Anterior cingulate cortex (tissue), 58 donors: ENCODE data around the gene FBXO5.
"Not testable (repeated sequence)": the region's sequence is repeated elsewhere in the genome, so short reads cannot be mapped to it uniquely, and the experiment has no call there.

Experiments used
- DNase-seq, 58 donors: peaks; one replicate each; lab custom pipeline; 2025; lab: John Stamatoyannopoulos, UW

Gene FBXO5, protein sequence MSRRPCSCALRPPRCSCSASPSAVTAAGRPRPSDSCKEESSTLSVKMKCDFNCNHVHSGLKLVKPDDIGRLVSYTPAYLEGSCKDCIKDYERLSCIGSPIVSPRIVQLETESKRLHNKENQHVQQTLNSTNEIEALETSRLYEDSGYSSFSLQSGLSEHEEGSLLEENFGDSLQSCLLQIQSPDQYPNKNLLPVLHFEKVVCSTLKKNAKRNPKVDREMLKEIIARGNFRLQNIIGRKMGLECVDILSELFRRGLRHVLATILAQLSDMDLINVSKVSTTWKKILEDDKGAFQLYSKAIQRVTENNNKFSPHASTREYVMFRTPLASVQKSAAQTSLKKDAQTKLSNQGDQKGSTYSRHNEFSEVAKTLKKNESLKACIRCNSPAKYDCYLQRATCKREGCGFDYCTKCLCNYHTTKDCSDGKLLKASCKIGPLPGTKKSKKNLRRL

DNA sequence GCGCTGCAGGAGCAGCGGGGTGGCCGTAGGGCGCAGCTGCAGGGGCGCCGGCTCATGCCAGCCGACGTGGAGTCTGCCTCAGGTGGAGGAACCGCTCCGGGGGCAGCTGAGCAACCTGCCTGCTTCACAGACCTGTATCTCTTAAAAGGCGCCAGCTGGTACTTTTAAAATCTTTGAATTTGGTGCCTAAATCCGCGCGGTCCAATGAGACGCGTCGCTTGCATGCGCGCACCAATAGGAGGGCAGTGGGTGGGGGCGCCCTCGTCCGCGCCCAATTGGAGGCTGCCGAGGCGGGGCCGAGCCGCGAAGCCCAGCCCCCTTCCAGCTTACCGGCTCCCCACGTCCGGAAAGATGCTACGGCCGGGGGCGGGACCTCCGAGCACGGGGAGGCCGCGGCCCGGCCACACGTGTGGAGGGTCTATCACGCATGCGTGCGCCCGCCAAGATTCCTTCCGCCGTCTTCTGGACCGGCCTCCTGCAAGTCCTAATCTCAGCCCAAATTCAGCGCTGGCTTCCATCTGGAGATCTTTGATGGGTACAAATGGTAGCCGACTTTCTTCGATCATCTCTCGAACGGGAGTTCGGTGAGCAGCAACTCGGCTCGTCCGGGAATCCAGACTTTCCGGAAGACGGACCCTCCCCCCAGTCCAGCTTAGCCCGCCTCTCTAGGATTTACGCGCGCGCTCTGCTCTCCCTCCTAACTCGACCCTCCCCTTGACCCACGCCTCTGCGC lies at the start of gene FBXO5:
TSS of gene FBXO5 (minus strand) at position 138 of the 733 bp plus-strand sequence. CDS start at position 56, 82 bp downstream.
- peak; percentile 79 to 97 (median 95) for DNase-seq

DNA sequence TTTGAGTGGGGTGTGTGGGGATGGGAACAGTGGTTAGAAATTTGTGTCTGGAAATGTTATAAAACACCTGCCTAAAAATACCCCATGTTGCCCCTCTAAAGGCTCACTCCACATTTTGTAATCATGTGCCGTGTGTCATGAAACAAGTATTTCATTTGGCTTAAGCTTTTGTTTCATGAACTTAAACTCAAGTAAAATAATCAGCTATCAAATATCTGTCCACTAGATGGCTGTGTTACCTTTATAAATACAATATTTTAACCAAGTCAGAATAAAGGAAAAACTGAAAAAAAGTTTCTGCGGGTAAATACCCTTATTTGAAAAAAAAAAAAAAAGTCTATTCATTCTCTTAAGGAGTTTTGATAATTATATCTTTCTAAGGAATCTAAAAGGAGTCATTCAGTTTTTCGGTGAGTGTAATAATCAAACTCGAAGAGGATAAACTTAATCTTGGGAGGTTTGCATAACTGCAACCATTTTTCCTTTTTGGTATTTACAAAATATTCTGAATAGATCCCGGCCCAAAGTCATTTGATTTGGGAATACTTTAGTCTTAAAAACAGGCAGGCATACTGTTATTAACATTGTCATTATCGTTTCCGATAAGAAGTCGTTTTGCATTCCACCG lies 49.5 kb upstream of the FBXO5 start:
- DNase-seq, result peak in 1 of 58 donors; percentile 2

DNA sequence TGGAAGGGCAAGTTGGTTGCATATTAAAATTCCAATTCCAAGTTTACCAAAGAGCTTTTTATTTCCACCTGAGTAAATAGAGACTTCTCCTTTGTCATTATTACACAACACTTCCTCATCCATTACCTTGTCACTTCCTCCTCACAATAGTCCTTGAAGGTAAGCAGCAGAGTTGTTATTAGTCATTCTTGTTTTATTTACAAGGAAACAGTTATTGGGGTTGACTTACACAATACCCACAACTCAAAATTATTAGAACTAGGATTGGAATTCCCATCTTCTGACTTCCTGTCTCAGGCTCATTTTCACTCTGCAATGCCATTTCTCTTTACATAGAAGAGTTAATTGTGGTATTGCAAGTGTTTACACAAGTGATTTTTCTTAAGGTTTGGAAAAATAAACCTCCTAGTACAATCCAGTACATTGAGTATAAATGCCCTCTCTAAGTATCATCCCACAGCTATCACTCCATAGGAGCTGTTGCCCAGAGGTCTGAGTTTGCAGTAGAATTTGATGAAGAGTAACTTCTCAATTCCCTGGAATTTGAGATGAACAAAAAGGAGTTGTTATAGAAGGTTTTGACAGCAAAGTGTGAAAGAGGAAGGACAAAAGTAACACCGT lies 48.6 kb upstream of the FBXO5 start:
- no peak for DNase-seq

DNA sequence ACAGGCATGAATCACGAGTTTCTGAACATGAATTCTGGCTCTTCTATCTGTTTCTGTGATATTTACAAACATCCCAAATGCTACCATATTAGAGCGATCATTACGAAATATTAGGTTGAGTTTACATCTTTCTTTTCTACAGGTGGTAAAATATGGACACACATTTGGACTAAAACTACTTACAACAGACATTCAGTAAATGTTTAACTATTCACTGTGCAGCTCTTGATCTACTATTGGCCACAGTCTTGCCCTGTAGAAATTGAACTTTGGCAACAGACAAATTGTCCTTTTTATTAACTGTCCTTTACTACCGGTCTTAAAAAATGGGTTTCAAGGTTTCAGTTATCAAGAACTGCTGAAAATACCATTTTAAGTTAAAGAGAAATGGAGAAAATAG lies 46.1 kb upstream of the FBXO5 start:
- no peak for DNase-seq

DNA sequence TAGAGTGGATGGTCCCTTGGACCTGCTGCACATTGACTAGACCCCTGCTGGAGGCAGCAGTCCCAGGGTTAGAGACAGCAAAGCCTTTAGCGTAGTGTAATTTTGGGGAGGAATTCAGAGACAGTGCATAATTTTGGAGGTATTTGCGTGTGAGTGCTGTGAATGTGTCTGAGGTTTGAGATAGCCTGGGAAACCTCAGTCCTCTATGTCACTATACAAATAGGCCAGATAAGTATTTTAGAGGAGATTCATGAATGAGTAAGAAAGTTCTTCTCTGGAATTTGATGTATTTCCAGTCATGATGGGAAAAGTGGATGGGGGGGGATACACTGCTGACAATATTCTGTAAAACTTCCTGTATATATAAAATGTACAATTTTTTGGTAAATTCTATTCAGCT lies 45.4 kb upstream of the FBXO5 start:
- no peak for DNase-seq

DNA sequence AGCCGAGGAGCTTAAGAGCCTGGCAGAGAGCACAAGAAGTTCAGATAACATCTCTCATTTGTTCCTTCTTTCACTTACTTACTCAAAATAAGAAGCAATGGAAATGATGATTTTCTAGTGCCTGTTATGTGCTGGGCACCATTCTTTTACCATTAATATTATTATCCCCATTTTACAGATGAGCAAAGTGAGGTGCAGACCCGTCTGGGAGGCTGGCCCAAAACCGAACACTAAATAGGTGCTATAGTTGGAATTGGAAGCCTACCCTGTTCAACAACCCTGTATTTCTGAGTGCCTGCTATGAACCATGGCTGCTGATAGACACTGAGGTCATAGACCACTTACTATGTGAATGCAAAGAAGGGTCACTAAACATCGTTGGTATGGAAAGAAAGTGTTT lies 44.6 kb upstream of the FBXO5 start:
- DNase-seq, result no peak

DNA sequence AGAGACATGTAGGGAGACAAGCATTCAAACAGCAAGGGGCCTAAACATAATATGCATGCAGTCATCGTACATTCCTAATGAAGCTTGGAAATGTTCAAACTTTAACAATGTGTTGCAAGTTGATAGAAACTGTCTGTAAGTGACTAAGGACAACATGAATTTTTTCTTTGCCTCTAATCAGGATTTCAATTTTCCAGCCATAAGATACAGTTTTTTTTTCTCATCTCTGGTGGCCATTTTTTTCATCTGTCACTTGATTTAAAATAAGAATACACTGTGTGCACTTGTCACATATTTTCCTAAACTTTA lies 41.8 kb upstream of the FBXO5 start:
- DNase-seq, result no peak

DNA sequence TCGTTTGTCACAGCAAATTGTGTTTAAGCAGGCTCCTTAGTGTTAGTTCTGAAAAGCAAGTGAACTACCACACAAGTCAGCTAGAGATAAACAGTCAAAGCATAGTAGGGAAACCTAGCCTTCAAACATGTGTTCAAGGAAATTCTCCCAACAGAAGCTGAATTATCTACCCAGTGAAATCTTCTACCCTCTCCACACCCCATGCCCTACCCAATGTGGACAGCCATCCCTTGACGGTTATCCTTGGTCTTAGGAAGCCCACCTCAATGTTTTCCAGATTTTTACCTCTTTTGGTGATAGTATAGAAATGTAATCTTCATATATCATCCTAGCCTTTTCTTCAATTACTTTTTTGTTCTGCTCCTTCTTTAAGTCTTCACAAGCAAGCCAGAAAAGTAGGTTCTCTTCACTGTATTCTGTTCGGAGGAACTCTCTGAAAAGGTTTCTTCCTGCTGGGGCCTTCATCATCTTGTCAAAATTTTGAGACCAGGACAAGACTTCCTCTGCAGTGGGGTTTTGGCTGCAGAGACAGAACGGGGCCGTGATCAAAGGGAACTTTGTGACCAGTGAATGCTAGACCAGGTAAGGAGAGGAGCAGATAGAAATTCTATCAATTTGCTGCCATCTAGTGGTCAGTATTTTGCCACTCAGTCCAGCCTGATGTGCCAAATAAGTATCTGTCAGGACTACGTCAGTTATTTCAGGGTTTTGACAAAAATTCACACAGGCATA lies 41.3 kb upstream of the FBXO5 start:
- DNase-seq, result peak in 19 of 58 donors; percentile 1 to 26 (median 5)

DNA sequence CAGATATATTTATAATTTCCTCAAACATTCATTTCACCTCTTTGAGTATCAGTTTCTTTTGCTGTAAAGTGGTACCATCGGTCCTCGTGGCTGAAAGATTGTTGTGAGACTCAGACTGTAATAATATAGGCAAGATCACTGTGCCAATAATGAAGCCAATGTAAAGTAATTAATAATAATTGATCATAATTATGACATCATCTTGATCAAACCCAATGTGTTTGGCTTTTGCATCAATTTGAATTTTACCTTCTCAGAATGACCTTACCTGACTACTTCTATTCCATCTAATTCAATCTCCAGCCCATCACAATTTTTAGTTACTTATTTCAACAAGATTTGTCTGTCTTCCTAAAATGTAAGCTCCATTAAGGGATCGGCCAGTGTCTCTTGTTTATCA lies 35.5 kb upstream of the FBXO5 start:
- no peak for DNase-seq

DNA sequence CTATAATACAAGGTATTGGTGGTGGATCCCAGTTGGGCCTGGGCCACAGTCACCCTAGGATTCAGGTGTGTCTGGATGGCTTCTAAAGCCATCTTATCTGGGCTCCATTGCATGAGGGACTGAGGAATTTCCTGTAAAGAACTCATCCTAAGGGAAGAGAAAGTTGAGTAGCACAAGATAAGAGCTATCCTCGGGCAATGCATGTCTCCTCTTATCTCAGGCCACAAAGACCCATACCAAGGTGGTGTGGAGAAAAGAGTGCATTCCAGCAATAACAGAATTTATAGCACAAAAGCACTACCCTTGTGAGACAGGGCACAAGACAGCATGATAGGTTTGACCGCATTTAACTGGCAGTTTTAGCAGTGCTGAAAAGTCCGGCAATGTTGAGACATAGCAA lies 34.0 kb upstream of the FBXO5 start:
- DNase-seq, result no peak

DNA sequence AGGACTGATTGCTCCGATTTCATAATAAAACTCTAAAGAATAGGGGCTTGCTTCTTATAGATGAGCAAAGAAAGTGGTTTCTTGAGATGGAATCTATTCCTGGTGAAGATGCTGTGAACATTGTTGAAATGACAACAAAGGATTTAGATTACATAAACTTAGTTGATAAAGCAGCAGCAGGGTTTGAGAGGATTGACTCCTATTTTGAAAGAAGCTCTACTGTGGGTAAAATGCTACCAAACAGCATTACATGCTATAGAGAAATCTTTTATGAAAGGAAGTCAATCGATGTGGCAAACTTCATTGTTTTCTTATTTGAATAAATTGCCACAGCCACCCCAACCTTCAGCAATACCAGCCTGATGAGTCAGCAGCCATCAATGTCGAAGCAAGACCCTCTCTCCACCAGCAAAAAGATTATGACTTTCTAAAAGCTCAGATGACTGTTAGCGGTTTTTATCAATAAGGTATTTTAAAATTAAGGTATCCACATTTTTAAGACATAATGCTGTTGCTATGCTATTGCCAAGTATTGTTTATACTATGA lies 32.3 kb upstream of the FBXO5 start:
- DNase-seq, result no peak

DNA sequence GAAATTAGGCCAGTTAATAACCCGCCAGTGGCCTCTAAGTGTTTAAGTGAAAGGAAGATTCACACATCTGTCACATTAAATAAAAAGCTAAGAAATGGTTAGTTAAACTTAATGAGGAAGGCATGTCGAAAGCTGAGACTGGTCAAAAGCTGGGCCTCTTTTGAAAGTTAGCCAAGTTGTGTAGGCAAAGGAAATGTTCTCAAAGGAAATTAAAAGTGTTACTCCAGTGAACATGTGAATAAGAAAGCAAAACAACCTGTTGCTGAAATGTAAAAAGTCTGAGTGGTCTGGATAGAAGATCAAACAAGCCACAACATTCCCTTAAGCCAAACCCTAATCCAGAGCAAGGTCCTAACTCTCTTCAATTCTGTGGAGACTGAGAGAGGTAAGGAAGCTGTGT lies 30.6 kb upstream of the FBXO5 start:
- DNase-seq, result no peak

DNA sequence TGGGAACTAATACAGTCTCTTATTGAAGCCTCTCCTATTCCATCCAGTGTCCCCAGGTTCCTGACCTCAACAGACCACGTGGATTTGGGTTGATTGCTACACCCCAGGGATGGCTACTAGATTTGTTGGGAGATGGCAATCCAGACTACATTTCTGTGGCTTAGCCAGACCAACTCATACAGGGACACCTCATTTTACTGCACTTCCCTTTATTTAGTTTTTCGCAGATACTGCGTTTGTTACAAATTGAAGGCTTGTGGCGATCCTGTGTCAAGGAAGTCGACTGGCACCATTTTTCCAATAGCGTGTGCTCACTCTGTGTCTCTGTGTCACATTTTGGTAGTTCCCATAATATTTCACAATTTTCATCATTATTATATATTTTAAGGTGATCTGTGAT lies 30.0 kb upstream of the FBXO5 start:
- DNase-seq, result no peak

DNA sequence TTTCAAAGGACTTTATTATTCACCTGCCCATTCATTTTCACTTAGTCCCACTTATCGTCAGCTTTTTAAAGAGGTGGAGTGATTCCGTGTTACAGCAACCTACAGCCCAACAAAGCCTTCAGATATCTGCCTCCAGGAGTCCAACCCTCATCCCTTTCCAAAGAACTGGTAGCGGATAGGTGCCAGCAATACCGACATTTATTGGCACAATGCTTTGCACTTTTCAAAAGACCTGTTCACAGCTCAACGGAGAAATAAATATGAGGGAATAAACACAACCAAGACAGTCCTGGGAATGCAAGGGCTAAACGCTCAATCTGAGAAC lies 20.5 kb upstream of the FBXO5 start:
- DNase-seq, result peak in 11 of 58 donors; percentile 6 to 64 (median 32)

DNA sequence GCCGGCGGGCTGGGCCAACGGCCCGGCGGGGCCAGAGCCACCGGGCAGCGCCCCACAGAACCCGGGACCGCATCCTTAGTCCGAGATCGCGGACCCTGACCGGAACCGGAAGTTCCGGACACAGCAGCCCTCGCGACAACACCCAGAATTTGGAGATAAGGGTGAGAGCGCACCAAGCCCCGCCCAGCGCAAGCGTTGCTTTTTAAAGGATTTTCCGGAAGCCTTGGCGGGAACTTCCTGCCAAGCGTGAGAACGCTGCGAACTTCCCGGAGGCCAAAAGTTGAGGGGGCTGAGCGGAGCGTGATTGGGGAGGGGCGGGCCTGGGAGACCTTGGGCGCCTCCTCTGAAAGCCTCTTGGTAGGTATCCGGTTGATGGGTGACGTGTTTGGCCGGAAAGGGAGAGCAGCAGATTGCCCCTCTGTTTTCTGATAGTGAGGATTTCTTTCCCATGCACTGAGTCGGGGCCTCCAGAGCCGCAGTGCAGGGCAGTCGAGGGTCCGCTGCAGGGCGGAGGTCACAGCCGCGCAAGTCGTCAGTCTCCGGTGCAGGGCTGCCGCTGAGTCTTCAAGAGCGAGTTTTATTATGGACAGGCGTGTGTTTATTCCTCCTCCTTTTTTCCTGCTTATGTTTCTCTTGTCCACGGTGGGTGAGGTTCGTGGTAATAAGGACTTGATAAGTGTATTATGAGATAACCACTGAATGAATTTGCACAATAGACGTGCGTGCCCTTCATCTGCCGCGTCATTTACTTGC lies 19.9 kb upstream of the FBXO5 start, which contains the start of gene MTRF1L:
TSS of gene MTRF1L (minus strand) at position 97 of the 753 bp plus-strand sequence. CDS start at position 73, 24 bp downstream.
- peak; percentile 64 to 95 (median 87) for DNase-seq

DNA sequence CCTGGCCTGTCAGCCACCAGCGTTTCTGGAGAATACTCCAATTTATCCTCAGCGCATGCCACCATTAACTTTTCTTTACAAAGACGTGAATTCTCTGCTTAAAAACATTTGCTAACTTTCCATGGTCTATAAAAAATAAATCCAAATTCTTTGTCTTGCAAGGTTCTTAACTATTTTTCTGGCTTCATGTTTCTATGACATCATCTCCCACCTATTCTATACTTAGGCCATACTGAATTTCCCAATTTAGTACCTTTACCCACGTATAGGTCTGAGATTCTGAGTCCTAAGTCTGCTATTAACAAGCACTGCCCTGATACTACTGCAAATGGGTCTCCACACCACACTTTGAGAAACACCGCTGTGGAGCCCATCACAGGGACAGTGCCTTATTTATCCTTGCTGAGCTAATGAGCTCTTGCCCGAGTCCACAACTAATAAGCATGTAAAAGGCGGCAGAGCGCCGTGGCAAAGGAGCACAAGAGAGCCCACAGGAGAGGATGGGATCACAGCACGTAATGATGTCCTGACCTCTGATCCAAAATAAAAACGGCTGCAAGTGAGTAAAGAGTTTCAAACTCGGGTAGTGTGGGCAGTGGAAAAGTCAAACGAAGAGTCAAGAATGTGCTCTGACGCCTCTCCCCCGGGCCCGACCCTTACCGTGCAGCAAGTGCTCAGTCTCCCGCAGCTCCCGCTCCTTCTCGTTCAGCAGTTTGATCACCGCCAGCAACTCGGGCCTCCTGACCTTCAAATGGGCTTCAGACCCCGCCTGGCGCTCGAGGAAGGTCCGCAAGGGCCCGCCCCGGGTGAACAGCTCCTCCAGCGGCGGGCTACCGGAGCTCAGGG lies 19.1 kb upstream of the FBXO5 start:
- peak in 8 of 58 donors; percentile 2 to 51 (median 32) for DNase-seq

DNA sequence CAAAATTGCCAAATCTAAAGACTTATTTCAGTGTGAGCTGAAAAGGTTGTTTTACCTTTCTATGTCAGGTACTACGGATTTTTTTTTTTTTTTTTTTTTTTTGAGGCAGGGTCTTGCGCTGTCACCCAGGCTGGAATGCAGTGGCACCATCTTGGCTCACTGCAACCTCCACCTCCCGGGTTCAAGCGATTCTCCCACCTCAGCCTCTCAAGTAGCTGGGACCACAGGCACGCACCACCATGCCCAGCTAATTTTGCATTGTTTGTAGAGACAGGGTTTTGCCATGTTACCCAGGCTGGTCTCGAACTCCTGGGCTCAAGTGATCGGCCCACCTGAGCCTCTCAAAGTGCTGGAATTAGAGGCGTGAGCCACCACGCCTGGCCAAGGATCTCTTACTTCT lies 17.9 kb upstream of the FBXO5 start:
- not testable (repeated sequence) for DNase-seq

DNA sequence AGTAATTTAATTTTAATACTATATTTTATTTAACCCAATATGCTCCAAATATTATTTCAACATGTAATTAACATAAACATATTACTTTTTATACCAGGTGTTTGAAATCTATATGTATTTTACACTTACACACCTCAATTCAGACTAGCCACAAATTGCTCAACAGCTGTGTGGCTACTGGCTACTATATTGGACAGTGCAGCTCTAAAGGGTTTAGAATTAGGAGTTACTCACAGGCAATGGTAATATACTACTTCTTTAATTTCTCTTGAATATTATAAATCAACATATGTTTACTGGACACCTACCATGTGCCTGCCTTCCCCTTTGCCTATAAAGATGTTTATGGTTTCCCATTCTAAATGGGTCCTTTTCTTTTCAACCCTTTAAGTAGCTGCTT lies 17.4 kb upstream of the FBXO5 start:
- no peak for DNase-seq
